Adrenal gland (tissue), 5 donors: ENCODE results near the gene SLC36A3.

Experiments
- POLR2A ChIP-seq, 2 donors: fragments of 450-650 bp; IDR thresholded peaks; one replicate each; pipeline ENCODE4 v1.6.1; 2017; ENCODE audit warnings: antibody characterized with exemption in 2 of 2, mild to moderate bottlenecking in 2 of 2, moderate library complexity in 1 of 2
- TF ChIP-seq, protein P1 (sequence below), 6 experiments: fragments of 450-650 bp in 4 of 6; fragments of 200-600 bp in 2 of 6; sonication (generic) in 1 of 6; IDR thresholded peaks; 1 replicate in 5 of 6; 2 replicates in 1 of 6; pipeline versions ENCODE4 v1.5.1 to v1.8.0; 2016 to 2021; ENCODE audit warnings: antibody characterized with exemption in 6 of 6, mild to moderate bottlenecking in 2 of 6, moderate library complexity in 1 of 6
- donor health status: DM: no; HTN: no; CAD: no.

DNA sequence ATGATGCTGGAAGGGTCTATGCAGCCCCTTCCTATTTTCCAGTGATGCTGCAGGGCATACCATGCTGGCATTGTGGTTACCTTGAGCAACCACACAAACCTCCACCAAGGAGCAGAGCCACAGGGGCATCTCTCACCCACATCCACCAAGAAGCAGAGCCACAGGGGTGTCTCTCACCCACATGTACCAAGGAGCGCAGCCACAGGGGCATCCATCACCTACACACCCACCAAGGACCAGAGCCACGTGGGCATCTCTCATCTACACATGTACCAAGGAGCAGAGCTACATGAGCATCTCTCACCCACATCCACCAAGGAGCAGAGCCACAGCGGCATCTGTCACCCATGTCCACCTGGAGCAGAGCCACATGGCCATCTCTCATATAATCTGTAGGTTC, 59.4 kb downstream of the SLC36A3 start:
- TF ChIP-seq POLR2A (IDR thresholded peaks at IDR 0.05), result no peak
- TF ChIP-seq, protein P1, sequence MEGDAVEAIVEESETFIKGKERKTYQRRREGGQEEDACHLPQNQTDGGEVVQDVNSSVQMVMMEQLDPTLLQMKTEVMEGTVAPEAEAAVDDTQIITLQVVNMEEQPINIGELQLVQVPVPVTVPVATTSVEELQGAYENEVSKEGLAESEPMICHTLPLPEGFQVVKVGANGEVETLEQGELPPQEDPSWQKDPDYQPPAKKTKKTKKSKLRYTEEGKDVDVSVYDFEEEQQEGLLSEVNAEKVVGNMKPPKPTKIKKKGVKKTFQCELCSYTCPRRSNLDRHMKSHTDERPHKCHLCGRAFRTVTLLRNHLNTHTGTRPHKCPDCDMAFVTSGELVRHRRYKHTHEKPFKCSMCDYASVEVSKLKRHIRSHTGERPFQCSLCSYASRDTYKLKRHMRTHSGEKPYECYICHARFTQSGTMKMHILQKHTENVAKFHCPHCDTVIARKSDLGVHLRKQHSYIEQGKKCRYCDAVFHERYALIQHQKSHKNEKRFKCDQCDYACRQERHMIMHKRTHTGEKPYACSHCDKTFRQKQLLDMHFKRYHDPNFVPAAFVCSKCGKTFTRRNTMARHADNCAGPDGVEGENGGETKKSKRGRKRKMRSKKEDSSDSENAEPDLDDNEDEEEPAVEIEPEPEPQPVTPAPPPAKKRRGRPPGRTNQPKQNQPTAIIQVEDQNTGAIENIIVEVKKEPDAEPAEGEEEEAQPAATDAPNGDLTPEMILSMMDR (IDR thresholded peaks at IDR 0.05), result no peak
